COLO829 (cell line): ENCODE data around the gene DROSHA.

Source experiments
- DNase-seq: peaks from one replicate; pipeline ENCODE4 v3.0.0; 2012; ENCODE audit warnings: low spot score

DROSHA gene

DNA sequence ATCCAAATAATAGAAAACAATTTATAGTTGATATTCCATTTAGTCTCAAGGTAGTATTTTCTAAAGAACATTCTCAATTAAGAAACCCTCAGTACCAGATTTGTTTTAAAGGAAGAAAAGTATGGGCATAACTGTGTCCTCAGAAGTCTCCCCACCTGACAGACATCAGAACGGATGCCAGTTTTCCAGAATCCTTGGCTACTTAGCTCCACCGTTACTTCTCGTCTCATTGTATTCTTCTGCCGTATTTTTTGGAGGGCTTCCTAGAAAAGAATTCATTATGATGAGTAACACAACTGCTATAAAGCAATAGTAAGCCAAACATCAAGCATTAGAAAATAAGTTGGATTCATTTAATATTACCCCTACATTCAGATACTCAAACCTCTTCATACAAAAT, 67.8 kb downstream of the DROSHA start:
- DNase-seq: no peak

DNA sequence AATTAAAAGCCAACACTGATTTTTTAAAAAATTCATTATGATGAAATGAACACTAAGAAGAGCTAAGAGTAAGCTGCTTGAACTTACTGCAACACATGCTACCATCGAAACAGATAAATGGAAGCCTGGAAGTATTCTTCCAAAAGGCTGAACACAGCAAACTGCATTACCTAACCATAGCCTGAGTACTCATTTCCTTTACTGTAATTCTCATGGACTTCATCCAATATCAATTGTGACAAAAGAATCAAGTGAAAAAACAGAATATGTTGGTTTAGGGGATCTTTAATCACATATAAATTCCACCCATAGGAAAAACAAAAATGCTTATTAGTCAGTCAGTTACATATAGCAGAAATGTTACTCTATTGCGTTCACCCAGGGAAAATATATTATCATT, 68.5 kb downstream of the DROSHA start:
- no peak for DNase-seq

- DNase-seq: no peak
Measured at GRCh38 chr5:31459594-31459993, 72.3 kb downstream of the DROSHA start.

DNA sequence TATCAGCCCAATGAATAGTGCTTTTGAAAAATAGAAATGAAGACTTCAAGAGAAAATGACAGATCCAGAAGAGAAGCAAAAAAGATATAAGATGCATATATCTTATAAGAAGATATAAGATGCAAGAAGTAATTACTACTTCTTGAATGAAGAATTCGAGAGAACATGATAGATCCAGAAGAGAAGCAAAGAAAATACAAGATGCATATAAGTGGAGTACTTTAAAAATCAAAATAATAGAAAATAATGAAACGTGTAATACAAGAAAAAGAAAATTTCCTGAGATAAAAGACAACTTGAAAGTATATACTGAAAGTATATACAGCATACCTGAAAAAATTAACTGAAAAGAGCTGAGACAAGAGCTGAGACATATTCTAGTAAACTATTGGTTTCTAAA, 76.7 kb downstream of the DROSHA start:
- DNase-seq: no peak

DNA sequence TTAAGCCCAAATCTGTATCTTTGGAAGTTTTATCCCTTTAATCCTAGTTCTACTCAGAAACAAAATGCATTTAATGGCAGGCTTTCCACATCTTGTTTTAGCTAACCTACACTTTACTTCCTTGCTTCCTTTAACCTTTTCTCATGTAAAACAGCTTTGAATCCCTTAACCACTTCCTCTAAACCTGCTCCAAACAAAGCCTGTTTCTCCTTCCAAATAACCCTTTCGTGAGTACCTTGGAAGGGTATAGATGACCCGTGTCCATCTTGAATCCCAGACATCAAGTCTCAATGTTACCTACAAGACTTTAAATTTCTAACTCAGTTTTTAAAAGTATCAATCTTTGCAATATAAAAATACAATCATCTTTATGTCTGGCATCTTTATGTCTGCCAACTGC, 78.4 kb downstream of the DROSHA start:
- no peak for DNase-seq

DNA sequence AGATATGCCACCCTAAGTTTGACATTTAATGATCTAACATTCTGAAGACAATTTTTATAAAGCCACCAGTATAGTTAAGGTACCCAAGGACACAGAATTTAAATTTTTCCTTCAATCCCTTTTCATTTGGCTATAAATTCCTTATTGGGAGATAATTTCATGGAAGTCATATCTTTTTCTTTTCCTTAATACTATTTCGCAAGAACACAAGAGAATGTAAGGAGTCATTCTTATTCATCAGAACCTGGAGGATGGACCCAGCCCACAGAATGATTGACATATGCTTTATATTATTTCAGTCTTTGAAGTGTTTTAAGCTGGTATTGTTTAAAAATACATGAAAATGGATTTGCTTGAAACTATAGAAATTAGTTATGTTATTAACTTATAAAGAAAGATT, 79.6 kb downstream of the DROSHA start:
- no peak for DNase-seq

GRCh38 chr5:31449962-31450361, 81.9 kb downstream of the DROSHA start:
- DNase-seq: no peak

GRCh38 chr5:31449174-31449573, 82.7 kb downstream of the DROSHA start:
- no peak for DNase-seq

DNA sequence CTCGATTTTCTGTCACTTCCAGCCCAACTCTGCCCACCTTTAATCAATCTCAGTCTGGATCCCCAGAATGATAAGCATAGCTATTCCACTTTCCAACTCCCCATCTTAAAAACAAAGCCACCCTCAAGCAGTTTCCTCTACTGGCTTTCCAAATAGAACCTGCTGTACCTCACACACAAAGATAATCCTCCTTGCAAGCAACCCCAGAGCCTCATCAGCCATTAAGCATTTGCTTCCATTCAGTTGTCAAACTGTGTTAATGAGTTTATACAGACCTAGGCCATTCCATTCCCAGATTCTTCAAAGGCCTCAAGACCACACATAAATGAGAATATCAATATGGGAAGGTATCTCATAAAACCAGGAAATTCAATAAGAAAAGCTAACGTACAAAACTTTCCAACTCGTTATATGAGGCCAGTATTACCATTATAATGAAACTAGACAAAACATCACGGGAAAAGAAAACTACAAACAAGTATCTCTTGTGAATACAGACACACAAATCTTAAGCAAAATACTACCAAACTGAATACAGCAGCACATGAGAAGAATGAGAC, 86.8 kb downstream of the DROSHA start:
- DNase-seq: no peak

- no peak for DNase-seq
Measured at GRCh38 chr5:31443572-31443971, 88.3 kb downstream of the DROSHA start.

DNA sequence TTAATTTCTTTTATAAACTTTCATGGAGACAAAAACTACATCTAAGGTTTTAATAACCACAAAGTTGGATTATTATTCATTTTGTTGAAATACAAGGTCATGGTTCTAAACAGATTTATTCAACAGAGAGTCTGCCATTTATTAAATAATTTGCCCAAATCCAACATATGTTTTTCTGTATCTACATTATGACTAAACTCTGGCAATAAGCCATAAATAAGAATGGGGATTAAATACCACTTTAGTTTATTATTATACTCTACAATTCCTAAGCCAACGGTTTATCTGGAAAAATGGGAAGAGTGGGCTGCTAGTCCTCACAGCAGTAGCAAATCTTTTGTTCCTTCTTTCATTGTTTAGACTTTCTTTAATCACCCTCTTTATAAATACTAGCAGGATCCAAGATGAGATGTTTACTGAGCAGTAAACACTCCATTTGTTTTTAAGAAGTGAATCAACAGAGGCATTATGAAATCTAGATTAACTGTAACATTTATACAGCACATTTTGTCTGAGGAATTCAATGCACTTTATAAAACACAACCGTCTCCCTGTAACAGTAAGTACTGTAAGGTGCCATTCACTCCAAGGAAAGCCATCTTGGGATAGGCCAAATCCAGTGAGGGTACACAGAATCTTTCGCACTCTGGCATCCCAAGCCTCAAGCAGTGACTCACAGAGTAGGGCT, 89.7 kb downstream of the DROSHA start:
- DNase-seq: no peak

DNA sequence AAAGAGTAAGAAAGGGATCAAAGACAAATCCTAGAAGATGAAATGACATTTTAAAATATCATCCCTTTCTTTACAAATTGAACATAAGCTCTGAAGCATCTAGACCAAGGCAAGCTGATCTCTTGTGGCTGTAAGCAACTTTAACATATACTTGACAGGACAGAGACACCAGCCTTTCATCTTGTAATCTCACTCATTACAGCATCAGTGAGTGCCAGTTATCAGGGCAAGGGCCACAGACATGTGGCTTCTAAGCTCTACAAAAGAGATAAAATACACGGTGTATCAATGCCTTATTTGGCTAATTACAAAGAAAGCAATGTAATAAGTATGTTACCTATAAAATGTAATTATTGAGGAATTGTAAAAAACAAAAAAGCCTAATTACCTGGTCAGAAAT, 95.0 kb downstream of the DROSHA start:
- no peak for DNase-seq

GRCh38 chr5:31435730-31436129, 96.2 kb downstream of the DROSHA start:
- DNase-seq: no peak

DNA sequence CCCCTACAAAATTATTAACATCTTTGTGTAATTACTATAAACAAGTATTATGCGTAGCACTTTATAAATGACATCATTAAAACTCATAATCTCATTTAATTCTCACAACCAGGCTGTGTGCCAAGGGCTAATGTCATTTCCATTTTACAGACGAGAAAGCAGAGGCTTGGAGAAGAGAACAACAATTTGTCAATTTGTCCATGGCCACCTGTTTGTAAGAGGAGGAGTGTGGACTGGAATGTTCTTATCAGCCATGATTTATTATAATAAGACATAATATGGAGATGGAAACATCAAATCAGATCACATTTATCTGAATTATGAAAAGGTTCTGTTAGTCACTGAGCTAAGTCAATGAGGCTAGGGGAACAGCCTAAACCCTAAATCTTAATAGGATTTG, 97.0 kb downstream of the DROSHA start:
- no peak for DNase-seq

GRCh38 chr5:31433229-31433628, 98.7 kb downstream of the DROSHA start:
- no peak for DNase-seq

GRCh38 chr5:31427724-31428309, 104.1 kb downstream of the DROSHA start:
- DNase-seq: no peak

DNA sequence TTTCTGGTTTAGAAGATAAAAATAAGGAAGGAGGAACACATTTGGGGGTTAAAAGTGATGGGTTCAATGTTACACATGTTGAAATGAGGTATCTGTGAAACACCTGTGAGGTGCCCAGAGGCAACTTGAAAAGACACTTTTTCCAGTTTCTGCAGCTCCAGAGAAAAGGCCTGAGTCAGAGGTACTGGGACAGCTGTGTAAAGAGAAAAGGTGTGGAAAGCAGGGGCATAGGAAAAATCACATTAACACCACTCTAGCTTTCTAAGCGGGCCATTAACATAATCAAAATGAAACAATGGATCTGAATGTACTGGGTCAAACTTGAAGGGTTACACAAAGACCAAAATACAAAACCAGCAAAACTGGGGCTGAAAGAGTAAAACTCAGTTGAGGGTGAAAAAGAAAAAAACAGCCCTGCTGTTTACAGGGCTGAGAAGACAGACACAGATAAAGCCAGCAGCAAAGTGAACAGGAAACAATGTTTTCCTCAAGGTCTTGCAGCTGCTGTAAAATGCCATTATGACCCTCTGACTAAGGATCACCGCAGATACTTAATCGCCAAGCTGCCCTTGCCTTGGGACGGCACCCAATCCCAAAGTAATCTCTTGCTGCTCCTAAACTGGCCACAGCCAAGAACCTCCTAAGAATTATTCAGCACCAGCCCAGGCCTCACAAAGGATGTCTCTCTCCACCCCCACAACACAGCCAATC, 104.7 kb downstream of the DROSHA start:
- DNase-seq: no peak

GRCh38 chr5:31421806-31422586, 109.9 kb downstream of the DROSHA start:
- DNase-seq: no peak

DNA sequence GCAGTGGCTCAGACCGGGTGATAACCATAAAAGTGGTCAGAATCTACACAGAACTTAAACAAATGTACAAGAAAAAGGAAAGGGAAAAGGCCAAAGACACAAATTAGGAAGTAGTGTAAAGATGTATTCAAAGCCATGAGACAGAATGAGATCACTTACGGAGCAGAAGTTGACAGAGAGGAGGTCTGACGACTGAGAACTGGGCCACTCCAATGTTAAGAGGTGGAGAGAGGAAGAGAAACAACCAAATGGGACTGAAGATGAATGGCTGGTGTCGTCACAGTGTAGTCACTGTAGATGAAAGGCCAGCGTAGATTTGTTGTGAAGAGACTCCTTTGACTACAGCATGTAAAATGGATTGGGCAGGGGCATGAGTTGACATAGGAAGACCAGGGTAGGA, 114.4 kb downstream of the DROSHA start:
- DNase-seq: no peak

GRCh38 chr5:31416547-31416946, 115.3 kb downstream of the DROSHA start:
- DNase-seq: no peak

GRCh38 chr5:31415960-31416359, 115.9 kb downstream of the DROSHA start:
- no peak for DNase-seq
